ENCODE data around the gene SP3.

The SP3 gene

DNA sequence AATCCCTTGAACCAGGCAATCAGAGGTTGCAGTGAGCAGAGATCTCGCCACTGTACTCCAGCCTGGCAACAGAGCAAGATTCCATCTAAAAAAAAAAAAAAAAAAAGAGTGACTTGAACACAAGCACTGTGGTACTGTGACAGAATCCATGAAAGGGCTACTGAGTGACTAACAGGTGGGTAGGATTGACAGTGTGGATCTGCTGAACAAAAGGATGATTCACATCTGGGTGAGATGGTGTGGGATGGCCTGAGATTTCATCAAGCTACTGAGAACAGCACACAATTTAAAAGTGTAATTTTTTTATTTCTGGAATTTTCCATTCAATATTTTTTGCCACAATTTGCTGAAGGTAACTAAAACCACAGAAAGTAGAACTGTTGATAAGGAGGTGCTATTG is 13.3 kb upstream of the SP3 start:
- no peak for DNase-seq (ENCODE audit: low spot score)
- TF ChIP-seq, protein P1, sequence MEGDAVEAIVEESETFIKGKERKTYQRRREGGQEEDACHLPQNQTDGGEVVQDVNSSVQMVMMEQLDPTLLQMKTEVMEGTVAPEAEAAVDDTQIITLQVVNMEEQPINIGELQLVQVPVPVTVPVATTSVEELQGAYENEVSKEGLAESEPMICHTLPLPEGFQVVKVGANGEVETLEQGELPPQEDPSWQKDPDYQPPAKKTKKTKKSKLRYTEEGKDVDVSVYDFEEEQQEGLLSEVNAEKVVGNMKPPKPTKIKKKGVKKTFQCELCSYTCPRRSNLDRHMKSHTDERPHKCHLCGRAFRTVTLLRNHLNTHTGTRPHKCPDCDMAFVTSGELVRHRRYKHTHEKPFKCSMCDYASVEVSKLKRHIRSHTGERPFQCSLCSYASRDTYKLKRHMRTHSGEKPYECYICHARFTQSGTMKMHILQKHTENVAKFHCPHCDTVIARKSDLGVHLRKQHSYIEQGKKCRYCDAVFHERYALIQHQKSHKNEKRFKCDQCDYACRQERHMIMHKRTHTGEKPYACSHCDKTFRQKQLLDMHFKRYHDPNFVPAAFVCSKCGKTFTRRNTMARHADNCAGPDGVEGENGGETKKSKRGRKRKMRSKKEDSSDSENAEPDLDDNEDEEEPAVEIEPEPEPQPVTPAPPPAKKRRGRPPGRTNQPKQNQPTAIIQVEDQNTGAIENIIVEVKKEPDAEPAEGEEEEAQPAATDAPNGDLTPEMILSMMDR (IDR thresholded peaks at IDR 0.05; ENCODE audit: borderline replicate concordance, control extremely low read depth, extremely low read depth, insufficient read depth, missing control alignments) = no peak
- in situ Hi-C loops (cut with MboI; ENCODE audit: low sequenced_read_pairs, unreplicated experiment) = no loop called here

DNA sequence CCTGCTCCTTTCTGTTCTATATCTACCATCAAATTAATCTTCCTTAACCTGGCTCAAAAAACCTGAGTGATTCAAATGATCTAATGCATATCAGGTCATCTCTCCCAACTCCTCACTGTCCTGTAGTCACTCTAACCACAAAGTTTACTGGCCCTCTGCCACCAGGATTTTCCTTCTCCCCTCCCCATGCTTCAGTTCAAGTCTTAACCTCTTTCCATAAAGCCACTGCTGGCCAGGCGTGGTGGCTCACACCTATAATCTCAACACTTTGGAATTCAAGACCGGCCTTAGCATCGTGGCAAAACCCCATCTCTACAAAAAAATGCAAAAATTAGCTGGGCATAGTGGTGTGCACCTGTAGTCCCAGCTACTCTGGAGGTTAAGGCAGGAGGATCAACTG is 7.5 kb upstream of the SP3 start:
- TF ChIP-seq, protein P1 (IDR thresholded peaks at IDR 0.05; ENCODE audit: borderline replicate concordance, control extremely low read depth, extremely low read depth, insufficient read depth, missing control alignments) = no peak
- no peak for DNase-seq (ENCODE audit: low spot score)

DNA sequence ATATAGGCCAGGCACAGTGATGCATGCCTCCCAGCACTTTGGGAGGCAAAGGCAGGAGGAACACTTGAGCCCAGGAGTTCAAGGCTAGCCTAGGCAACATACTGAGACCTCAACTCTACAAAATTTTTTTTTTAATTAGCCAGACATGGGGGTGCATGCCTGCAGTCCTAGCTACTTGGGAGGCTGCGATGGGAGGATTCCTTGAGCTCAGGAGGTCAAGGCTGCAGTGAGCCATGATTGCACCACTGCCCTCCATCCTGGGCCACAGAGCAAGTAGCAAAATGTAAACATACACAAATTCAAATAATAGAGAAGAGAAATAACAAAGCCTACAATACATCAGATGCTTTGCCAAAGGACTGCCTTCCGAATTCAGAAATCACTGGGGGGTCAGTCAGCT is 7.0 kb upstream of the SP3 start:
- in situ Hi-C loops (cut with MboI; ENCODE audit: low sequenced_read_pairs, unreplicated experiment) = no loop called here
- no peak for DNase-seq (ENCODE audit: low spot score)
- TF ChIP-seq, protein P1 (IDR thresholded peaks at IDR 0.05; ENCODE audit: borderline replicate concordance, control extremely low read depth, extremely low read depth, insufficient read depth, missing control alignments) = no peak

More for the DNA sequence above, 7.5 kb upstream of the SP3 start:
- in situ Hi-C loops (cut with MboI; ENCODE audit: low sequenced_read_pairs, unreplicated experiment) = no loop called here

DNA sequence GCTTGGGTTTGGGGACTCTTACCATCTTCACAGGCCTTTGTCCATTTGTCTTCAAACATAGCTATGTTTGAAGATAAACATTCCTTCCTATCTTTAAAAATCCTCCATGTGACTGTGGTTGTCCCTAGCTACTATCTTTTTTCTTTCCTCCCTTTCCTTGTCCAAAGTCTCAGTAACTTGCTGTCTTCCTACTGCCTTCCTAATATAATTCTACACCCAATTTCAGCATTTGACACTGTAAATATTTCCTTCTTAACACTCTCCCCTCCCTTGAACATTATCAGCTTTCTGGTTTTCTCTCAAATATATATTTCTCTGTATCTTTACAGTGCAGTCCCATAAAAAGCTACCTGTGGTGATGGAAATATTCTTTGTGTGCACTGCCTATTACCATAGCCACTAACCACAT is 5.3 kb upstream of the SP3 start:
- TF ChIP-seq, protein P1 (IDR thresholded peaks at IDR 0.05; ENCODE audit: borderline replicate concordance, control extremely low read depth, extremely low read depth, insufficient read depth, missing control alignments) = no peak
- in situ Hi-C loops (cut with MboI; ENCODE audit: low sequenced_read_pairs, unreplicated experiment) = no loop called here
- no peak for DNase-seq (ENCODE audit: low spot score)

DNA sequence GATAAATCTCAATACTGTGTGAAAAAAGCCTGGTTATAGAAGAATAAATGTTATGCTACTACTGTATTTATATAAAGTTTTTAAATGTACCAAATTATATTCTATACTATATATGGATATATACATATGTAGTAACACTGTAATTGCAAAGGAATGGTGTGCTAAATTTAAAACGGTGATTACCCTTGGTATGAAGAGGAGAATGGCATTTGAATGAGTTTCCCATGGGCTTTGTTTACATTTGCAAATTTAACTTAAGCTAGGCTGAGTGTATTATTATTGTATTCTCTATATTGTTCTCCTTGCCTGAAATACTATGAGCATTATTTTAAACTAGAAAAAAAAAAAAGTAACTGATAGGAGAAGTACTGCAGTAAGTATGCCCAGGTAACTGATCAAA is 4.7 kb upstream of the SP3 start:
- no peak for DNase-seq (ENCODE audit: low spot score)
- TF ChIP-seq, protein P1 (IDR thresholded peaks at IDR 0.05; ENCODE audit: borderline replicate concordance, control extremely low read depth, extremely low read depth, insufficient read depth, missing control alignments) = no peak
- in situ Hi-C loops (cut with MboI; ENCODE audit: low sequenced_read_pairs, unreplicated experiment) = no loop called here

DNA sequence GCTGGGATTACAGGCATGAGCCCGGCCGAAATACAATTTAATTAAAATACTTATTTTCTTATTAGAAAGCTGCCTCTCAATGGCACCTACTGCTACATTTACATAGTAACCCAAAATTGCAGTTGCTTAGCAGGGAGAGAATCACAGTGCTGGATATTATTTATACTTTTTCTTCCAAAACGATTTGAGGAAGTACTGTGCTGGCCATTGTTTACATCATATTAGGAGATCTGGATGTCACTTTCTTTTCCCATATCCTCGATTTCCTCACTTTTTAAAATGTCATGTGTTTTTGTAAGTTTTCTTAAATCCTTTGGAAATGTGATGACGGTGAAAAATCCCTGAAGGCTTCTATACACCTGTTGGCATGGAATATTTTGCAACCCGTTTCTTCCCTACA is 3.4 kb upstream of the SP3 start:
- DNase-seq (ENCODE audit: low spot score) = no peak
- TF ChIP-seq, protein P1 (IDR thresholded peaks at IDR 0.05; ENCODE audit: borderline replicate concordance, control extremely low read depth, extremely low read depth, insufficient read depth, missing control alignments) = no peak
- in situ Hi-C loops (cut with MboI; ENCODE audit: low sequenced_read_pairs, unreplicated experiment) = no loop called here
